IPS-20b (cell line): ENCODE data around the gene KCNA10.

ENCODE experiments used
- H3K27ac ChIP-seq: one replicate; pipeline ENCODE4 v1.5.1; 2013; ENCODE audit warnings: low read length
- H3K27me3 ChIP-seq: 2 replicates; pipeline ENCODE4 v1.6.1; 2013; ENCODE audit warnings: mild to moderate bottlenecking, low read length, inconsistent platforms; ENCODE audit not compliant: insufficient read depth
- H3K36me3 ChIP-seq: 2 replicates; pipeline ENCODE4 v1.6.1; 2013; ENCODE audit warnings: low read depth, mild to moderate bottlenecking, inconsistent platforms, low read length, moderate library complexity; ENCODE audit not compliant: insufficient read depth
- H3K4me1 ChIP-seq: 2 replicates; pipeline ENCODE4 v1.6.1; 2013; ENCODE audit warnings: mild to moderate bottlenecking, control low read depth, inconsistent platforms, low read length, moderate library complexity; ENCODE audit not compliant: insufficient read depth
- H3K4me3 ChIP-seq: 2 replicates; pipeline ENCODE4 v1.5.1; 2013; ENCODE audit warnings: mild to moderate bottlenecking, low read length, inconsistent platforms
- H3K9ac ChIP-seq: 2 replicates; pipeline ENCODE4 v1.6.1; 2013; ENCODE audit warnings: low read depth, mild to moderate bottlenecking, inconsistent platforms, low read length, moderate library complexity
- H3K9me3 ChIP-seq: 2 replicates; pipeline ENCODE4 v1.6.1; 2013; ENCODE audit warnings: mild to moderate bottlenecking, low read depth, low read length, inconsistent platforms; ENCODE audit not compliant: insufficient read depth

Gene KCNA10

DNA sequence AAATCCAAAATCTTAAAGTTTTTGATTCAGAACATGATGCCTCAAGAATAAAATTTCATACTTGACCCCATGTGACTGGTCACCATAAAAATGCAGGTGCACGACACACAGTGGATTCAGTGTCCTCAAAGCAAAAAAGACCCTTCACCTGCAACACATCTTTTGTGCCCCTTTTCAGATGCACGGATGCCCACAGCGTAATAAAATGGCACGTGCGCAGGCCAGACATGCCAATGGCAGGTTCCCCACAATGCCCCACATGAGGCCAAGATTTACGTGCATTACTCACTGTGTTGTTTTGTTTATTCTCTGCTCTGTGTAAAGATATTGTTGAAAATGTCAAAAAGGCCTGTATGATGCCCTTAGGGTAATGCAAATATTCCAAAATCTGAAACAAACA lies 9.3 kb downstream of the KCNA10 start:
- H3K27ac ChIP-seq: no peak overlapping the region
- H3K4me3 ChIP-seq: no peak overlapping the region
- H3K36me3 ChIP-seq: no peaks in the 10 kb centered on the region
- no peaks in the 10 kb centered on the region for H3K9me3 ChIP-seq
- no peak overlapping the region for H3K9ac ChIP-seq
- no peaks in the 10 kb centered on the region for H3K27me3 ChIP-seq
- peaks cover 10% of the 10 kb centered on the region; the same call in 1 of the 2 replicates for H3K4me1 ChIP-seq

DNA sequence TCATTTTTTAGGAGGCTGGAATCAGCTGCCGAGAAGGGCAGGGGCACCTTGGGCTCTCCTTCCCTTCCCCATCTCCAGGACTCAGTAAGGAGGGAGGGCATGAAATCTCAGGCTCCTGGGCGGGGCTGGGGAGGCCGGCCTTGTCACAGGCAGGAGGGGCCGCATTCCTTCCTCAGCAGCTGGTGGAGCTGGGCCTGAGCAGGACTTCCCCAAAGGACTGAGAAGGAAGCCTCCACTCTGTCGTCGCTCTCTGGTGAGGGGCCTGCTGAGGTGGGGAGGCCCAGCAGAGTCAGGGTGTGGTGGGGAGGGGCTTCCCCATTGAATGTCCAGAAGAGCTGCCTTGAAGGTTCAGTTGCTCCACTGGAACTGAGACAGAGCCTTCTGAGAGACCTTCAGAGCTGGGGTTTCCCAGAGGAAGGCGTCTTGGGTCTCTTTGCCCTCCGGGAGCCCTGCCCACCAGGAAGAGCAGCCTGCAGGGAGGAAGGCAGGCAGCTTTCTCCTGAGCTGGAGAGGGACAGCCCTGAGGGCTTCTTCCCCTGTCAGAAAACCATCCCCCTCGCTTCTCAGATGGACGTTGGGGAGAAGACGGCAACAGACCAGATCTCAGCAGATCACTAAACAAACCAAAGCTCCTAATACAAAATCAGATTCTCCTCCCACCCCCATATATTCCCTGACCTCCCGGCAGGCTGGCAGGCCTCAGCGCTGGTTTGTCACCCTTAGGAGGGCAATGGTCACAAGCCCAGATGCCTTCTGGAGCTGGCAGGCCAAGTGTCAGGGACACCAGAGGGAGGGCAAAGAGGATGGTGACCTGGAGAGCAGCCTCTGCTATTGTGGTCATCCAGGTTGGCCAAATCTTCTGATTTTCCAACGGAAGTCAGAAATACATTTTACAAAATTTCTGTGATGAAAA lies 10.7 kb downstream of the KCNA10 start:
- Histone ChIP-seq H3K9me3 (no peaks in the 10 kb centered on the region), H3K4me1 (peaks cover 9% of the 10 kb centered on the region; the same call in 1 of the 2 replicates), H3K36me3 (no peaks in the 10 kb centered on the region), H3K27me3 (no peaks in the 10 kb centered on the region), H3K9ac (no peak overlapping the region), H3K27ac (no peak overlapping the region), H3K4me3 (no peak overlapping the region)

DNA sequence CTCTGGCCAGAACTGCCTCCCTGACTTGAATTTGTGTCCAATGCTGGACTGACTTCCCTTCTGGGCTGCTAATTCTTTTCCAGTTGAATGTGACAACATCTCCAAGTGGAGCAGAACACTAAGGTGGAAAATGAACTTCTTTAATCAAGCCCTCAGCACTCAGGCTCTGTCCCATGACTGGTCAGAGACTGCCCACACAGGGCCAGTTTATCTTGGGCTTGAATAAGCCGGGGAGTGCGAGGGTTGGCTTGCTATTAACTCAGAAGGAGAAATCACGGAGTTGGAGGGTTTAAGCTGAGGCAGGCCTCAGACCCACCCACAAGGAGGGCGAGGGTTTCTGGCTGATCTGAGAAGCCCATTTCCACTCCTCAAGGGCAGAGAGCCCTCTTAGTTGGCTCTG lies 12.4 kb downstream of the KCNA10 start:
- Histone ChIP-seq H3K9me3 (no peaks in the 10 kb centered on the region), H3K9ac (no peak overlapping the region), H3K36me3 (no peaks in the 10 kb centered on the region), H3K27ac (no peak overlapping the region), H3K4me1 (peaks cover 8% of the 10 kb centered on the region; the same call in 1 of the 2 replicates), H3K4me3 (no peak overlapping the region), H3K27me3 (no peaks in the 10 kb centered on the region)

DNA sequence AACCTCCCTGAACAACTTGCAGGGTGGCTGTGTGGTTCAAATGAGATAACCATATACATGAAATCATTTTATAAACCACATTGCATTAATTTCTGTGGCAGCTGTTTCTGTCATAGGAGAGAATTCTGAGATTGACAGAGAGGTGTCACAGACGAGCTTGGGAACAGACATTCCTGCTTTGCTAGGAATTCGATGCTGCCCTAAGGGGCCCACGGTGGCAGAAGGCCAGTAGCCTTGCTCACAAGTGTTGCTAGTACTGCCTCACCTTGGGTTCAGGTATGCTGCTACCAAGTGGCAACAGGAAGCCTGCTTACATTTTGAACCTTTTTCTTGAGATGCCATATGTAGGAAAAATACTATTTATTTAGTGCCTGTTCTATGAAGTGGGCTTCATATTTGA lies 13.4 kb downstream of the KCNA10 start:
- Histone ChIP-seq H3K9me3 (no peaks in the 10 kb centered on the region), H3K27me3 (no peaks in the 10 kb centered on the region), H3K4me3 (no peak overlapping the region), H3K36me3 (no peaks in the 10 kb centered on the region), H3K4me1 (peaks cover 8% of the 10 kb centered on the region; the same call in 1 of the 2 replicates), H3K9ac (no peak overlapping the region), H3K27ac (no peak overlapping the region)

DNA sequence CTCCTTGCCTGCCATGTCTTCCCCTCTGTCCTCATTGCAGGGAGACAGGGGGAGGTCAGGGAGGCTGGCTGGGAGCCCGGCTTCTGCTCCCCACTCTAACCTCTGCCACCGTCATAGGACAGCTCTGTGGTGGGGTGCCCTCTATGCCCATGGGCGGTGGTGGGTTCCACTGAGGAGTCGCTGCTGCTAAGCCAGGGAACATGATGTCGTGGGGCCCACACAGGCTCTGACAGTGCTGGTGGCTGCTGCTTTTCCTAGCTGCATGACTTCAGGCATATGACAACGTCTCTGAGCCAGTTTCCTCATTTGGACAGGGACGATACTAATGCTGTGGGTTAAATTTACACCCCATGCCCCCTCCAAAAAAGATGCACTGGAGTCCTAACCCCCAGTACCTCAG lies 14.7 kb downstream of the KCNA10 start:
- H3K36me3 ChIP-seq: no peaks in the 10 kb centered on the region
- H3K27ac ChIP-seq: no peak overlapping the region
- no peaks in the 10 kb centered on the region for H3K27me3 ChIP-seq
- no peak overlapping the region for H3K4me3 ChIP-seq
- H3K9ac ChIP-seq: no peak overlapping the region
- H3K9me3 ChIP-seq: no peaks in the 10 kb centered on the region
- H3K4me1 ChIP-seq: peaks cover 8% of the 10 kb centered on the region; the same call in 1 of the 2 replicates

DNA sequence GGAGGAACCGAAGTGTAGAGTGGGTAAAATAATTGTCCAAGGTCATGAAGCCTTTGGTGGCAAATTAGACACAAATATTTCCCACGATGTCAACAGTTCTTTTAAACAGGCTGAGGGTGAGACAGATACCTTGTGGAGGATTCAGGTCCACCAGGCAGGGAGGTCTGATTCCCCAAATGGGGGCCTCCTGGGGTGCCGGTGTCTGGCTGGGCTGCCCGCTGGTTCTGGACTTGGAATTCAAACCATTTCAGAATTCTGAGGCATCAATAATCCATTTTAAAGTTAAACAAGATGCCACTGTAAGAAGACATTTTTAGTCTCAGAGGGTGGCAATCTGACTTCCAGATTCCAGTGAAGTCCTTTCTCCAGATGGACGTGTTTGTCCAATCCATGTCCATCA lies 15.5 kb downstream of the KCNA10 start:
- Histone ChIP-seq H3K9ac (no peak overlapping the region), H3K4me1 (peaks cover 8% of the 10 kb centered on the region; the same call in 1 of the 2 replicates), H3K27ac (no peak overlapping the region), H3K4me3 (no peak overlapping the region), H3K27me3 (no peaks in the 10 kb centered on the region), H3K9me3 (no peaks in the 10 kb centered on the region), H3K36me3 (no peaks in the 10 kb centered on the region)

DNA sequence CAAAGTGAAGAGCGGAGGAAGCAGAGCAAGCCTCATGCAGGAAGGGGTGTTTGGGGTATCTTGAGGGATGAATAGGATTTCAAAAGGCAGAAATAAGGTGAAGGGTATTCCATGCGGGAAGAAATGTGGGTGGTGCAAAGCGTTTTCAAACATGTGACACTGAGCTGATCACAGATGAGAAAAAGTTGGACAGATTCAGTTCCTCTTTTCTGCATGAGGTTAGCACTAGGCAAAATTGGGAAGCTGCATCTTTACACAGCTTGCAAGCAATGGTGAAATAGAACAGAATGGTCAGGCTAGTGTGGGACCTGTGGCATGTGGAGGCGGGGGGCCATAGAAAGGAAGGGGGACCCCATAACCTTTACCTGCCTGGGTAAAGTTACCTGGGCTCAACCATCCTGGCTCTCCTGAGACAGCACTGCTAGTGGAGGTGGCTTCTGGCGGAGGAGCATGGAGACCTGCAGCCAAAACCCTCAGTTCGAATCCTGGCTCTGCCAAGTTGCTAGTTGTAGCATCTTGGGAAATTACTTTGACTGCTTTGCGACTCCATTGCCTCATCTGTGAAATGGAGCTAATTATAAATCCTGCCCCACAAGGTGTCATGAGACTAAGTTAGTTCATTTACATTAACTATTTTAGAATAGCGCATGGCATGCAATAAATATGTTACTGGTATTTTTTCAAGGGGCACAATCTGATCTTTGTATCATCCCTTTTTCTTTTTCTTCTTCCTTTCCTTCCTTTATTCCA lies 16.4 kb downstream of the KCNA10 start:
- Histone ChIP-seq H3K27me3 (no peaks in the 10 kb centered on the region), H3K4me3 (no peak overlapping the region), H3K9ac (no peak overlapping the region), H3K4me1 (no peaks in the 10 kb centered on the region; the same call in 1 of the 2 replicates), H3K36me3 (no peaks in the 10 kb centered on the region), H3K9me3 (no peaks in the 10 kb centered on the region), H3K27ac (no peak overlapping the region)

DNA sequence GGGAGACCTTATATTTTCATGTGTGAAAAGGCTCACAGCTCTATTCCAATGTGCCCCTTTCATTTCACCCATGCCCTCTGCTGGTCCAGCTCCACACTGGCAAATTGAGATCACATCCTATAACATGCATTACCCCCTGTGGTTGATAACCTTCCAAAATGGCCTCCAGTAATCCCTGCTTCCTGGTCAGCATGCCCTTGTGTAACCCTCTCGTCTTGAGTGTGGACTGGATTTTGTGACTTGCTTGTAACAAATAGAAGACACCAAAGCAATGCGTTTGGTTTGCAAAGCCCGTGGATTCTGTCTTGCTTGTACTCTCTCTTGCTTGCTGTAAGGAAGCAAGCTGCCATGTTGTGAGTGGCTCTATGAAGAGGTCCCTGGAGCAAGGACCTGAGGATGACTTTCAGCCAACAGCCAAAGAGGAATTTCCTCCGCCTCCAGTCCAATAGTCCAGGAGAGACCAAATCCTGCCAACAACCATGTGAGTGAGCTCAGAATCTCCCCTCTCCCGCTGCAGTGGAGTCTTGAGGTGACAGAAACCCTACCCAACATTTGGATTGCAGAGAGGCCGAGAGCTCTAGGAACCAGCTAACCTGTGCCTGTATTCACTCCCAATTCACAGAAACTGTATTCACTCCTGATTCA lies 17.4 kb downstream of the KCNA10 start:
- H3K27ac ChIP-seq: no peak overlapping the region
- no peak overlapping the region for H3K9ac ChIP-seq
- no peak overlapping the region for H3K4me3 ChIP-seq
- no peaks in the 10 kb centered on the region for H3K36me3 ChIP-seq
- no peaks in the 10 kb centered on the region for H3K4me1 ChIP-seq
- no peaks in the 10 kb centered on the region for H3K27me3 ChIP-seq
- H3K9me3 ChIP-seq: no peaks in the 10 kb centered on the region

DNA sequence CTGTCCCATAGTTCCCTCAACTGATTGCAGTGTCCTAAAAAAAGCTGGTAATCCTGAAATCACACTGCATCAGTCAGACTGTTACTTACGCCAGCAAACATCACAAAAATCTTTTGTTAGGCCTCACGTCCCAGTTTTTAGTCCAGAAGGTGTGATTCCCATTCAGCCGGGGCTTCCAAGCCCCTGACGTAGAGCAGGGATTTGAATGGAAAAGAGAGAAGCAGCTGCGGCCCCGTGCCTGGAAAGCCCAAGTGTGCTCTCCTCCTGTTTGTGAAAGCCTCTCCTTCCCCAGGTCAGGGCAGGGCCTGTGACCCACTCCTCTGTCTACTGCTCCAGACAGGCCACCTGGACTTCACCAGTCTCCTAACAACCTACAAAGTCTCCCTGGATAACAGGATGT lies 20.7 kb downstream of the KCNA10 start:
- Histone ChIP-seq H3K4me3 (no peak overlapping the region), H3K27ac (no peak overlapping the region), H3K36me3 (no peaks in the 10 kb centered on the region), H3K4me1 (peaks cover 6% of the 10 kb centered on the region; the same call in 1 of the 2 replicates), H3K27me3 (no peaks in the 10 kb centered on the region), H3K9me3 (no peaks in the 10 kb centered on the region), H3K9ac (no peak overlapping the region)

DNA sequence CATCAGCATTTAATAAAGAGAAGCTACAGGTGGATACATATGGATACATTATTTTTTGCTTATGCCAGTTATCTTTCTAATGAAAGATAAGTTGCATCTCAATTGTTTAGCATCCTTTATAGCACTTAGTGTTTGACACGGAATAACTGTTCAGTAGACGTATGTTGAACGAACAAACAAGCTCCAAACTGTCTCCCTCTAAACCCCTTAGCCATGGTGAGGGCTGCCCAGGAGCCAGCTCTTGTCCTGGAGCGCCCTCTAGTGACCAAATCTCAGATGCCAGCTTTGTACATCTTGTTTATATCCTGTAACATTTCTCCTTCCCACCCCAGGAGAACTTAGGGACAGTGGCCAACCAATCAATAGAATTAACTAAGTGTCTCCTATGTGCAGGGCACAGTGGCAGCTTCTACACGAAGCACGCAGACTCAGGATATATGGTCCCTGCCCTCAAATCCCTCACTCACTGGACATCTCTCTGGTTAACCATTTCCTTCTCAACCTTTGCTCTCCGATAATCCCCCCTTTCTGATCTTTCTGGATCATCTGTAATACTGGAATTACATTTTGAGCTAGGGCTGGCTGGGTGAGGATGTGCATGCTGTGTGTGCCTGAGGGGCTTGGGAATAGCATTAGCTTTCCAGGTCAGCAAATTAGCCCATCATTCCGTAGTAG lies 22.9 kb downstream of the KCNA10 start:
- no peak overlapping the region for H3K9ac ChIP-seq
- no peak overlapping the region for H3K4me3 ChIP-seq
- no peaks in the 10 kb centered on the region for H3K9me3 ChIP-seq
- H3K4me1 ChIP-seq: peaks cover 6% of the 10 kb centered on the region; the same call in 1 of the 2 replicates
- H3K27ac ChIP-seq: no peak overlapping the region
- no peaks in the 10 kb centered on the region for H3K27me3 ChIP-seq
- H3K36me3 ChIP-seq: no peaks in the 10 kb centered on the region
